Central memory CD8-positive, alpha-beta T cell (primary cell): Measurements from ENCODE around the gene CKB.
"Not testable (repeated sequence)": the region's sequence is repeated elsewhere in the genome, so short reads cannot be mapped to it uniquely, and the experiment has no call there.

Experiments used
- ATAC-seq: fragments of 150-1000 bp; cut with Tn5 transposase; replicated peaks from 2 replicates; pipeline ENCODE4 v1.10.0; 2022; ENCODE audit warnings: mild to moderate bottlenecking, moderate FRiP score, moderate number of reproducible peaks; ENCODE audit not compliant: poor library complexity, severe bottlenecking; ENCODE audit errors: extremely low read depth
- DNase-seq, 2 donors: peaks; one replicate each; pipeline ENCODE4 v3.0.0; 2021; ENCODE audit warnings: low spot score in 2 of 2
- H3K27ac Mint-ChIP-seq: one replicate; pipeline ENCODE4 v1.8.0; 2022; ENCODE audit warnings: low read depth, mild to moderate bottlenecking, moderate library complexity, mixed read lengths
- H3K27me3 Mint-ChIP-seq: one replicate; pipeline ENCODE4 v1.8.0; 2022; ENCODE audit warnings: mixed read lengths
- H3K36me3 Mint-ChIP-seq: one replicate; pipeline ENCODE4 v1.8.0; 2022; ENCODE audit warnings: mild to moderate bottlenecking, moderate library complexity, mixed read lengths; ENCODE audit not compliant: insufficient read depth
- H3K4me1 Mint-ChIP-seq: one replicate; pipeline ENCODE4 v1.8.0; 2022; ENCODE audit warnings: mixed read lengths
- H3K4me3 Mint-ChIP-seq: one replicate; pipeline ENCODE4 v1.8.0; 2022; ENCODE audit warnings: mild to moderate bottlenecking, moderate library complexity, mixed read lengths
- H3K9me3 Mint-ChIP-seq: one replicate; pipeline ENCODE4 v1.8.0; 2022; ENCODE audit warnings: mixed read lengths

The CKB gene

DNA sequence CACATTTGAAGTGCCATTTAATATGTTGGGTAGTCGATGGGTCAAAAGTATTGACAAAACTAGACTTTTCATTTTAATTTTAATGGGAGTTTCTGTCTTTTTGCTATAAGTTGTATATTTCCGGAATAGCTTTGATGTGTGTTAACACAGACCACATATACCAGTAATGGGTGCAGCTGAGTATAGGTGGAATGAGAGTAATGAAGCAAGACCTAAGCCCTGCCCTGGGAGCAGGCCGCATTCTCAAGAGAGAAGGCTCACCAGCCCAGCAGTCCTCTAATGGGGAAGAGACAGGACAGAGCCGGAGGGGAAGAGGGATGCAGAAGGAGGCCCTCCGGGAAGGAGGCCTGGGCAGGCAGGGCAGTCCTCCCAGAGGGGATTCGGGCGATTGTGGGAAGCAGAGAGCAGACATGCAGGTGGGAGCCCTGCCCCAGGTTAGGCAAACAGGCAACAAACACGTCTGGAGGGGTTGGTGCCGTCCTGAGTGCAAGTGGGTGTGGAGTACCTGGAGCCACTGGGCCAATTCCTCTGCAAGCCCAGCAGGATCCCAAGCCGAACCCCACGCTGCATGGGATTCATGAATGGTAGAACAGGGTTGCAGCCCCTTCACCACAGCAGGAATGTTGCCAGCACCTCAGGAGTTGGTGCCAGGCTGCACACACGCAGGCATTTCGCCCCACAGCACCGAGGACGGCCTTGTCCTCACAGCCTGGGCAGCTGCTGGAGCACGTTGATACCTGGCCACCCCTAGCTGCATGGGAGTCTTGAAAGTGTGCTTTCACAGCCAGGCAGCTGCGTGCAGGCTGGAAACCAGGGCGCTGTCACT is 7.8 kb downstream of the CKB start:
- ATAC-seq (no peak), DNase-seq (no peak)
- no peak overlapping the region for H3K4me3 Mint-ChIP-seq

DNA sequence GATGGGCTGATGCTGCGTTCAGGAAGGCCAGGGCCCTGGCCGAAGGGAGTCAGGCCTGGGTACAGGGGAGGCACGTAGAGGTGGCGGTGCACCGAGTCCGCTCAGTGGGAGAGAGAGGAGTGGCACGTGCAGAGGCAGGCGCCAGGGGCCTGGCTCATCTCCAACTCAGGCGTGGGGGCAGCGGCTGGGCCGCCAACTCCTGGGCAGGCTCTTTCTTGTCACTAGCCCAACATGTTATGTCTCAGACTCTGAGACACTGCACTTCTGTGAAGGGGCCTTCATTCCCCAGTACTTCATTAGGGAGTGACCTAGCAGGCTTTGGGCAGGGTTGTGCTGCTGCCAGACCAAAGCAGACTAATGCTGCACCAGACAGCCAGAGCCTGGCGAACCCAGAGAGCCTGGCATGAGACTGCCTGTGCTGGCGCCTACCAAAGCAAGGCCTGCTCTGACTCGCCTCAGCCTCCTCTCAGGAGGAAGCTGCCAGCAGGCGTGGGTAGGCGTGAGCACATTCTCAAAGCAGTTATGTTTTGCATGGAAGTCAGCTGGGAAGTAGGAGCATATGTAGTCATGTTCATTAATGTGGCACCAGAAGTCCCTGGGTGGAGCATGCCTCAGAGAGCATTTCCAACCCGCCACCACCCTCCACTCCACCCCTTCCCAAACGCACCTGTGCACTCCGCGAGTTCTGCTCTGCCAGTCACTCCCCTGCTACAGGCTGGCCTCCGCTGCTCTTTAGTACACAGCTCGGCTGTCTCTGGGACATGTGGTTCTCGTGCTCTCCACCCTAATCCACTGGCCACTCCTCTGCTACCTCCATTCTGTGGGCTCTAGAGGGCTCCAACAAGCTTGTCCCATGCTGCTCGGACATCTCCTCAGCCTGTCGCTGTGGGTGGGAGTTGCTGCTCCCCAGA is 9.7 kb downstream of the CKB start:
- no peaks in the 10 kb centered on the region for H3K27me3 Mint-ChIP-seq
- H3K4me1 Mint-ChIP-seq: peaks cover 8% of the 10 kb centered on the region
- H3K9me3 Mint-ChIP-seq: no peaks in the 10 kb centered on the region
- H3K36me3 Mint-ChIP-seq: peaks cover 17% of the 10 kb centered on the region
- no peak overlapping the region for H3K4me3 Mint-ChIP-seq
- DNase-seq (no peak), ATAC-seq (no peak)
- no peak overlapping the region for H3K27ac Mint-ChIP-seq

More for the DNA sequence above, 7.8 kb downstream of the CKB start:
- Mint-ChIP-seq H3K4me1 (peaks cover 18% of the 10 kb centered on the region), H3K9me3 (no peaks in the 10 kb centered on the region), H3K27me3 (no peaks in the 10 kb centered on the region), H3K27ac (no peak overlapping the region), H3K36me3 (peaks cover 13% of the 10 kb centered on the region)

DNA sequence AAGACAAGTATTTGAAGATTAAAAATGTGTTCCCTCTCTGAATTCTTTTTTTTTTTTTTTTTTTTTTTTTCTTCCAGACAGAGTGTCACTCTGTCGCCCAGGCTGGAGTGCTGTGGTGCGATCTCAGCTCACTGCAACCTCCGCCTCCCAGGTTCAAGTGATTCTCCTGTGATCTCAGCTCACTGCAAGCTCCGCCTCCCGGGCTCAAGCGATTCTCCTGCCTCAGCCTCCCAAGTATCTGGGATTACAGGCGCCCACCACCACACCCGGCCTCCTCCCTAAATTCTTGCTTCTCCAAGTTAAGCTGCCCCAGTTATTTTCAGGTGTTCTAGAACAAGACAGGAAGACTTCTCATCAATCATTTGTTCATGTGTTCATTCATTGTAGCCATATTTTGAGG is 10.4 kb downstream of the CKB start:
- H3K36me3 Mint-ChIP-seq: peaks cover 17% of the 10 kb centered on the region
- not testable (repeated sequence) for ATAC-seq, H3K4me3 Mint-ChIP-seq, H3K9me3 Mint-ChIP-seq, DNase-seq, H3K4me1 Mint-ChIP-seq, H3K27me3 Mint-ChIP-seq, H3K27ac Mint-ChIP-seq

DNA sequence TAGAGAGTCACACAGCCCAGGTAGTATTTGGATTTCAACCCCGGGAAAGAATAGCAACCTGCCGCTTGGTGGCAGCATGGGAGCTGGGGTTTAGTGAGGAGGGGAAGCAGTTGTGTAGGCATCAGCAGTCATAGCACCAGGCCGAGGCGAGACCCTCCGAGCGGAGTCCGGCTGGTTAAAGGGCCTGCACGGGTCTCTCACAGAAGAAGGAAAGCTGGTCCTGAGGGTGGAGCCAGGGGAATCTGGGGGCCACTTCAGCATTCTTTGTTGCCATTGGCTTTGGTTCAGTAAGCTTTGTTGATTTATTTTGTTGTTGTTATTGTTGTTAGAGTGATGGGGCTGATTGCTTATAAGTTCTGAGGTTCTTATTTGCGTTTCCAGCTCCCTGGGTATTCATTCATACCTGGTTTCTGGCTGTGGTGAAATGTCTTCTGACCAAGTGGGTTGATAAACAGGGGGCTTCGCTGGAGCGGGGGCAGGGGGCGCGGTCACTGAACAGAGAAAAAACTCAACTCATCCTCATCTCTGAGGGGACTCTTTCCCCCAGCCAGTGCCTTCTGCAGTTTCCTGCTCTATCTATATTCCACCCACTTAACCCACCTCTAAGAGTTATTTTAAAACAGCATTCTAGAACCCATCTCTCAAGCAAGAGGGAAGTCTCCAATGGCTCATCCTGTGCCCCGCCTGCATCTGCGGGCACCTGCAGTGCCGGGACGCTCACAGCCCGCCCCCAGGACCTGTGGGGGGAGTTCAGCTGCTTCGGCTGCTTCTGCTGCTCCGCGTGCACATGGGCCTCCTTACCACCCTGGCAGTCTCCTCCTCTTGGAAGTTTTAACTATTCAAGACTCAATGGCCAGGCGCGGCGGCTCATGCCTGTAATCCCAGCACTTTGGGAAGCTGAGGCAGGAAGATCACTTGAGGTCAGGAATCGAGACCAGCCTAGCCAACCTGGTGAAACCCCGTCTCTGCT is 11.6 kb downstream of the CKB start:
- Mint-ChIP-seq H3K27ac (peak overlapping the region; percentile 57), H3K27me3 (no peaks in the 10 kb centered on the region), H3K36me3 (peaks cover 21% of the 10 kb centered on the region), H3K4me3 (no peak overlapping the region), H3K9me3 (no peaks in the 10 kb centered on the region), H3K4me1 (peaks cover 8% of the 10 kb centered on the region)
- ATAC-seq (no peak), DNase-seq (no peak)

DNA sequence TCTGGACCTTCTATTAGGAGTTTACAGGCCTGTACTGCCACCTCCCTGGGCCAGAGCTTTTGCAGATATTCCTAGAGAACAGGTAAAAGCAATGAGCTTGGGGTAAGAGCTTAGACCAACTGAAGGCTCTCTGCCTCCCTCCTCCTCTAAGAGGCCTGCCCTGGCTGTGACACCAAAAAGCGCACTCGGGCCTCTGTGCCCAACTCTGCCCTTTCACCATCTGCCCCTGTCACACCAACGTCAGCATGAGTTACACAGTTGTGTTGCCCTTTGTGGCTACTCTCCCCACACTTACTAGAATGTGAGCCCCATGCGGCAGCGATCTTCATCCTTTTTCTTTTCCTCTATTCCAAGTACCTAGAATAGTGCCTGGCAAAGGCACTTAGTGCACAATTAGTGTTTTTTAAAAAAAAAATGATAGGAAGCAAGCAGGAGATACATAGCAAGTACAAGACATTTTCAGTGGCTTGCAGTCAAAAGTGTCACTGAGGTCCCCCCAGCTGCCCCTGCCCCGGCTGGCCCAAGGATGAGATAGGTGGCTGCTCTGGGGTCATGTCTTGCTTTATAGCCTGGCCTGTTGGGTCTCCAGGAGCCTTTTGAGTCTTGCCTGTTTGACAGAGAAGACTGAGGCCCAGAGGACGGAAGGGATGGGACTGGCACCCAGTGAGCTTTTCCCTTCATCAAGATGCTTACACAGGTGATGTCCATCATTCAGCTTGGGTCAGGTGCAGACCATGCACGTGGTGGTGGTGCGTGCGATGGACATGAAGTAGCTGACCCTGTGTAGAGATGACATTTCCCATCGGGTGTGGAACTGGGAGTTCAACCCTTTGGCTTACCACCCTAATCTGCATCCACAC is 12.5 kb downstream of the CKB start:
- Mint-ChIP-seq H3K36me3 (peaks cover 28% of the 10 kb centered on the region), H3K4me3 (no peak overlapping the region), H3K27me3 (no peaks in the 10 kb centered on the region), H3K27ac (no peak overlapping the region), H3K9me3 (no peaks in the 10 kb centered on the region), H3K4me1 (peaks cover 8% of the 10 kb centered on the region)
- ATAC-seq: no peak
- DNase-seq: no peak

DNA sequence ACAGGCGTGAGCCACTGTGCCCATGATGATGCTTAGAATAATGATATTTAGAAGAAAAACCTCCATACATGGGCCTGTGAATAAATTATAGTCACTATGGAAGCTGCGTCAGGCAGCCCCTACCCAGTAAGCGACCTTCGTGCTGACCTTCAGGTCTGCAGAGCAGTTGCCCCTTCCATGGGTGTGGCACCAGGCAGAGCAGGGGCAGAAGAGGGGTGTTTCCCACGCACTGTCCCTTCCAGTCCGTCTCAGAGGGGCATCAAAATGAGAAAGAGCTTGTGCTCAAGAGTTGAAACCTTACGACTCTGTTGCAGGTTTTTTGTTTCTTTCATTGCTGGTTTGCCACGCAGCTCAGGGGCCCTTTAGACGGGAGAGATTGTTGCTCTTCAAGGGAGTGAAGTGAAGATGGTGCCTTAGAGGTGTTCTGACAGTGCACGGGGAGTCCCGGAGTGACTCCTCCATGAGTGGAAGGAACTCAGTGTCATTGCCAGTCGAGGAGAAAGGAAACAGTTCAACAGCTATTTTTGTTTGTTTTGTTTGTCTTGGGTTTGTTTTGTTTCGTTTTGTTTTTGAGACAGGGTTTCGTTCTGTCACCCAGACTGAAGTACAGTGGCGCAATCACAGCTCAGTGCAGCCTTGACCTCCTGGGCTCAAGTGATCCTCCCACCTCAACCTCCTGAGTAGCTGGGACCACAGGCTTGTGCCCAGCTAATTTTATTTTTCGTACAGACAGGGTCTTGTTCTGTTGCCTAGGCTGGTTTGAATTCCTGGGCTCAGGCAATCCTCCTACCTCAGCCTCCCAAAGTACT is 13.9 kb downstream of the CKB start:
- H3K27me3 Mint-ChIP-seq: no peaks in the 10 kb centered on the region
- H3K4me1 Mint-ChIP-seq: peaks cover 4% of the 10 kb centered on the region
- DNase-seq (no peak), ATAC-seq (no peak)
- H3K36me3 Mint-ChIP-seq: peaks cover 37% of the 10 kb centered on the region
- no peaks in the 10 kb centered on the region for H3K9me3 Mint-ChIP-seq
- no peak overlapping the region for H3K4me3 Mint-ChIP-seq
- H3K27ac Mint-ChIP-seq: peak overlapping the region; percentile 46

DNA sequence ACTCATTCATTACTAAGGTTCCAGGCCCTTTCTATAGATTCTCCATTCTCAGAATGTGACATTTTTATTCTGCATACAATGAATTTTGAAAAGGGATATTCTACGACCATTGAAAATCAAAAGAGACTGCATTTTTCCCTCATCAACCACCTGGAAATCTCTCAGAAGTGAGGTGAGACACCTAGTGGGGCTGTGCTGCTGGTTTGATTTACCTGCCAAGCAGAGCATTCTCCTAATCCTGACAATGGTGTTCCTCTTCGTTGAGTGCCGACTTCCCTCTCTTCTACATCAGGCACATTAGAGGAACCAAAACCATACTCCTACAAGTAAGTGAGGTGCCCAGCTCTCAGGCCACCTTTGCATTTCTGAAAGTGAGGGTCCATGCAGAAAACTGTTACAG is 14.9 kb downstream of the CKB start:
- DNase-seq (no peak), ATAC-seq (no peak)
- H3K36me3 Mint-ChIP-seq: peaks cover 45% of the 10 kb centered on the region
- H3K4me1 Mint-ChIP-seq: peaks cover 4% of the 10 kb centered on the region
- no peak overlapping the region for H3K4me3 Mint-ChIP-seq
- H3K9me3 Mint-ChIP-seq: no peaks in the 10 kb centered on the region
- H3K27me3 Mint-ChIP-seq: no peaks in the 10 kb centered on the region
- no peak overlapping the region for H3K27ac Mint-ChIP-seq

DNA sequence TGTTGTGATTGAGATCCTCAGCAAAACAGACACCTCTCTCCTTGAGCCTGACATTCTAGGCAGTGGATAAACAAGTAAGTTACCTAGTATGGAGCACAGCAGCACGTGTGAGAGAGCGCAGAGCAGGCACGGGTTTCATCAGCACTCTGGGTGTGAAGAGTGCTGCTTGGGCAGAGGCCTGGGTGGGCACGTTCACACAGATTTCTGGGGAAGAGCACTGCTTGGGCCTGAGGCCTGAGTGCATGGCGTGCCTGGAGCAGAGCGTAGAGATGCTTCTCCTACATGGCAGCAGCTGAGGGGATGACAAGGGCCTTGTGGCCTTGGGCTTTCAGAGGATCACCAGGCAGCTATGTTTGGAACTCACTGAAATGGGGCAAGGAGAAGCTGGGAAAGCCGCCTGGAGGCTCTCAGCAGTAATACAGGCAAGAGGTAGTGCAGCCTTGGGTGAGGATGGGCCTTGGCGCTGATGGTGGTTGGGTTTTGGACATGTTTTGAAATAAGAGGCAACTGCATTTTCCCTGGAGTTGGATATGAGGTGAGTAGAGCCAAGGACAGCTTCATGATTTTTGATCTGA is 17.6 kb downstream of the CKB start:
- no peak for DNase-seq
- peaks cover 55% of the 10 kb centered on the region for H3K36me3 Mint-ChIP-seq
- no peaks in the 10 kb centered on the region for H3K27me3 Mint-ChIP-seq
- ATAC-seq: no peak
- no peaks in the 10 kb centered on the region for H3K9me3 Mint-ChIP-seq
- peak overlapping the region; percentile 69 for H3K27ac Mint-ChIP-seq
- no peak overlapping the region for H3K4me3 Mint-ChIP-seq
- H3K4me1 Mint-ChIP-seq: peaks cover 4% of the 10 kb centered on the region

DNA sequence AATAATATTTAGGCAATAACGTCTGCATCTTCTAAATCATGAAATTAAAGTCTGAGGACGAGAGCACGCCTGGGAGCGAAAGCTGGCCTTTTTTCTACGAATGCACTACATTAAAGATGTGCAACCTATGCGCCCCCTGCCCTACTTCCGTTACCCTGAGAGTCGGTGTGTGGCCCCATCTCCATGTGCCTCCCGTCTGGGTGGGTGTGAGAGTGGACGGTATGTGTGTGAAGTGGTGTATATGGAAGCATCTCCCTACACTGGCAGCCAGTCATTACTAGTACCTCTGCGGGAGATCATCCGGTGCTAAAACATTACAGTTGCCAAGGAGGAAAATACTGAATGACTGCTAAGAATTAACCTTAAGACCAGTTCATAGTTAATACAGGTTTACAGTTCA is 19.3 kb downstream of the CKB start:
- no peak for ATAC-seq

DNA sequence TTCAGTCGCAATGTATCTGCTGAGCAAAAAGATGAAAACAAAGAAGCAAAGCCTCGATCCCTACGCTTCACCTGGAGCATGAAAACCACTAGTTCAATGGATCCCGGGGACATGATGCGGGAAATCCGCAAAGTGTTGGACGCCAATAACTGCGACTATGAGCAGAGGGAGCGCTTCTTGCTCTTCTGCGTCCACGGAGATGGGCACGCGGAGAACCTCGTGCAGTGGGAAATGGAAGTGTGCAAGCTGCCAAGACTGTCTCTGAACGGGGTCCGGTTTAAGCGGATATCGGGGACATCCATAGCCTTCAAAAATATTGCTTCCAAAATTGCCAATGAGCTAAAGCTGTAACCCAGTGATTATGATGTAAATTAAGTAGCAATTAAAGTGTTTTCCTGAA is 19.8 kb downstream of the CKB start:
- no peak for DNase-seq
- Mint-ChIP-seq H3K27ac (no peak overlapping the region), H3K9me3 (no peaks in the 10 kb centered on the region), H3K27me3 (no peaks in the 10 kb centered on the region), H3K4me1 (peaks cover 10% of the 10 kb centered on the region), H3K4me3 (no peak overlapping the region), H3K36me3 (peaks cover 59% of the 10 kb centered on the region)
- ATAC-seq: no peak

More for the DNA sequence above, 19.3 kb downstream of the CKB start:
- H3K27ac Mint-ChIP-seq: no peak overlapping the region
- H3K27me3 Mint-ChIP-seq: no peaks in the 10 kb centered on the region
- peaks cover 10% of the 10 kb centered on the region for H3K4me1 Mint-ChIP-seq
- peaks cover 59% of the 10 kb centered on the region for H3K36me3 Mint-ChIP-seq
- no peak overlapping the region for H3K4me3 Mint-ChIP-seq
- H3K9me3 Mint-ChIP-seq: no peaks in the 10 kb centered on the region
- no peak for DNase-seq
